ENCODE data around the gene CCDC33.

Gene CCDC33

DNA sequence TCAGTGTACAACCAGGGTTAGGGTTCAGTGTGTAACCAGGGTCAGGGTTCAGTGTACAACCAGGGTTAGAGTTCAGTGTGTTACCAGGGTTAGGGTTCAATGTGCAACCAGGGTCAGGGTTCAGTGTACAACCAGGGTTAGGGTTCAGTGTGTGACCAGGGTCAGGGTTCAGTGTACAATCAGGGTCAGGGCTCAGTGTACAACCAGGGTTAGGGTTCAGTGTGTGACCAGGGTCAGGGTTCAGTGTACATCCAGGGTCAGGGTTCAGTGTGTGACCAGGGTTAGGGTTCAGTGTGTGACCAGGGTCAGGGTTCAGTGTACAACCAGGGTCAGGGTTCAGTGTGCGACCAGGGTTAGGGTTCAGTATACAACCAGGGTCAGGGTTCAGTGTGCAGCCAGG, 98.0 kb downstream of the CCDC33 start:
- H3K4me3 ChIP-seq (replicated peaks; ENCODE audit: low read depth, low read length), result no peak overlapping the region
- no peak for DNase-seq (ENCODE audit: extremely low read depth, low read depth)
- TF ChIP-seq, protein P1, sequence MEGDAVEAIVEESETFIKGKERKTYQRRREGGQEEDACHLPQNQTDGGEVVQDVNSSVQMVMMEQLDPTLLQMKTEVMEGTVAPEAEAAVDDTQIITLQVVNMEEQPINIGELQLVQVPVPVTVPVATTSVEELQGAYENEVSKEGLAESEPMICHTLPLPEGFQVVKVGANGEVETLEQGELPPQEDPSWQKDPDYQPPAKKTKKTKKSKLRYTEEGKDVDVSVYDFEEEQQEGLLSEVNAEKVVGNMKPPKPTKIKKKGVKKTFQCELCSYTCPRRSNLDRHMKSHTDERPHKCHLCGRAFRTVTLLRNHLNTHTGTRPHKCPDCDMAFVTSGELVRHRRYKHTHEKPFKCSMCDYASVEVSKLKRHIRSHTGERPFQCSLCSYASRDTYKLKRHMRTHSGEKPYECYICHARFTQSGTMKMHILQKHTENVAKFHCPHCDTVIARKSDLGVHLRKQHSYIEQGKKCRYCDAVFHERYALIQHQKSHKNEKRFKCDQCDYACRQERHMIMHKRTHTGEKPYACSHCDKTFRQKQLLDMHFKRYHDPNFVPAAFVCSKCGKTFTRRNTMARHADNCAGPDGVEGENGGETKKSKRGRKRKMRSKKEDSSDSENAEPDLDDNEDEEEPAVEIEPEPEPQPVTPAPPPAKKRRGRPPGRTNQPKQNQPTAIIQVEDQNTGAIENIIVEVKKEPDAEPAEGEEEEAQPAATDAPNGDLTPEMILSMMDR (IDR thresholded peaks at IDR 0.05; ENCODE audit: low read depth, low read length, missing control alignments), result no peak

DNA sequence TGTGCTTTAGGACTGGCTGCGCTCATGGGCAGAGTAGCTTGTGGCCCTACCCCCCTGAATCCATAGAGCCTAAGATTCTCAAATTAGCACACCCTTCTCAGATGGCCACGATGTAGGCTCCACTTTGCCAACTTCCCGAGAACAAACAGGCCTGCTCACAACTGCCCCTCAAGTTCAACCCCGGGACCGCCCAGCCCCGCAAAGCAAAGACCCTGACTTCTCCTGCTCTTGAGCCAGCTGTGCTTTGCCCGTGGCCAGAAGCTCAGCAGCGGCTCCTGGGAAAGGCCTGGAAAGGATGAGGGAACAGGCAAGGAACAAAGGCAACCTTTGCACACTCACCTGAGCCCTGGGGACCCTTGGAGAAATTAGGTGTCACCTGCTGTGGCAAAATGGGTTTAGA, 99.3 kb downstream of the CCDC33 start:
- DNase-seq (ENCODE audit: extremely low read depth, low read depth), result no peak
- TF ChIP-seq, protein P1 (IDR thresholded peaks at IDR 0.05; ENCODE audit: low read depth, low read length, missing control alignments), result no peak
- no peak overlapping the region for H3K4me3 ChIP-seq (replicated peaks; ENCODE audit: low read depth, low read length)

DNA sequence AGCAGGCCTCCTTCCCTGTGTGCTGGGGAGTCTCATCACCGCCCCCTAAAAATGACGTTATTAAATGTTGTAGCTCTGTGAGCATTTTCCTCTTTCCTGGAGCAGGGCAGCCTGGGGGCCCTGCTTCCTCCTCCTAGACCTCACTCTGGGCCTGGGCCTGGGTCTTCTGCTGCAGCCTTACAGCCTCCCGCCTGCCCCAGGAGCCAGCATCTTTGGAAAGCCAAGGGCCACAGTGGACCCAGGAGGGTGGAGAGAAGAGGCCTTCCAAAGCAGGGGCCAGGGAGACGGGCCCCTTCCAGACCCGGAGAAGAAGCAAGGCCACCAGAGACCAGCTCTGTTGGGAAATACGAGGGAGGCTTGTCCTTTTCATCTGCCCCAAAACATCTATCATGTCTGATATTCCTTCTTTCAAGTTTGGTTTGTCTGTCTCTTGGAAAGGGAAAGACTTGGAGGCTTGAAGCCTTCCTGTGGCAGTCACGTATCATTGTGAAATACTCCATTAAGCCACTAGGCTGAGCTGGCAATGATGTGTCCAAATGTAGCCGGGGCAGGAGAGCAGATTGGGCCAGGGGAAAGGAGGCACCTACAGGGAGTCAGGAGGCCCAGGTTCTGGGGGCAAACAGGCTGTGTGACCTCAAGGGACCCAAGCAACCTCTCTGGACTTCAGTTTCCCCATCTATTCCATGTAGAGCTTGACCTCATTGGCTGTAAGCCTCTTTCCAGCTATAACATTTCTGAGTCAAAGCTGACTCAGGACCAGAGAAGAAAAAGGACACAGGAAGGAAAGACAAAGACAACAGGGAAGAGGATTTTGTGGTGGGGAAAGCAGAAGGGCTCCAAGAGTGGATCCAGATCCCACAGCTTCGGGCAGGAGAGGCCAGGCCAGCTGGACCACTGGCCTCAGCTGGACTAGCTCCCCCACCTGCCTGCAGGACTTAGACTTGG, 100.2 kb downstream of the CCDC33 start:
- TF ChIP-seq, protein P1 (IDR thresholded peaks at IDR 0.05; ENCODE audit: low read depth, low read length, missing control alignments), result no peak
- DNase-seq (ENCODE audit: extremely low read depth, low read depth), result no peak
- no peak overlapping the region for H3K4me3 ChIP-seq (replicated peaks; ENCODE audit: low read depth, low read length)

DNA sequence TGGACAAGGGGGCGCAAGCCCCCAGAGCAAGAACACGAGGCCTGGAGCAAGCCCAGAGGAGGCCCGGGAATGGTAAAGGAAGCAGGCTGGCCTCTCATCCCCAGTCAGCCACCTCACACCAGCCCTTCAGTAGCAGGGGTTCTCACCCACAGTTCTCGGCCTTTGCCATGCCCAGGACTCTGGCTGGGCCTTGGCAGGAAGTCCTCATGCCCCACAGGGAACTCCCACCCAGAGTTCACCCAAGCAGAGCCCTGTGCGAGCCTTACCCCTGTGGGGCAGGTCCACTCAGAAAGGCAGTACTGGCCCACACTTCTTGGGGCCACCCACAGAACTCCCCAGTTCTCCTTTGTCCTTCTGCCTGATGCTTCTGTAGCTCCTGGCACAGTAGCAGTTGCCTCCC, 101.0 kb downstream of the CCDC33 start:
- H3K4me3 ChIP-seq (replicated peaks; ENCODE audit: low read depth, low read length), result no peak overlapping the region
- TF ChIP-seq, protein P1 (IDR thresholded peaks at IDR 0.05; ENCODE audit: low read depth, low read length, missing control alignments), result no peak
- no peak for DNase-seq (ENCODE audit: extremely low read depth, low read depth)

DNA sequence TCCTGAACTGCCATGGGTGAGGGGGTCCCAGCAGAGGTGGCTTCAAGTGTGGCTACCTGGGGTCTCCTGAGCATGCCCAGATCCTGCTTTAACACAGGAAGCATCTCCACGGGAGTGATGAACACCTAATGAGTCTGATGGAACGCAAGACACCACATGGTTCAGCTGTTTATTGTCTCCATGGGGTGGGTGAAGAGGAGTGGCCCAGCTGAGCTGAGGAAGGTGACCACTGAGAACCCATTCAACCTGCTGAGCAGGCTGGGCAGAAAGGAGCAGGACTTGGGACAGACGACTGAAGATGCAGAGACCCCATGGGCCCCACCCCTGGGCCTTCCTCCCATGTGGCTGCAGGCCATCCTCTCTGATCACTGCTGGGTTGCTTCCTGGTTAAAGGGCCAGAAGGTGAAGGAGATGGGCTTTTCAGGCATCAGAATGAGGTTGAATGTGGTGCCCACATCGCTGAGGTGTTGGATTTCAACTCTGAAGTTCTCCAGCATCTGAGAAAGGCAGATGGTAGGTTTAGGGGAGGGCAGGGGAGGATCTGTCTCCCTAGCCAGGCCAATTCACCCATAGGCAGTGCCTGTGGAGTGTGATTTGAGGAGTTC, 101.6 kb downstream of the CCDC33 start:
- H3K4me3 ChIP-seq (replicated peaks; ENCODE audit: low read depth, low read length), result no peak overlapping the region
- DNase-seq (ENCODE audit: extremely low read depth, low read depth), result no peak
- TF ChIP-seq, protein P1 (IDR thresholded peaks at IDR 0.05; ENCODE audit: low read depth, low read length, missing control alignments), result no peak

DNA sequence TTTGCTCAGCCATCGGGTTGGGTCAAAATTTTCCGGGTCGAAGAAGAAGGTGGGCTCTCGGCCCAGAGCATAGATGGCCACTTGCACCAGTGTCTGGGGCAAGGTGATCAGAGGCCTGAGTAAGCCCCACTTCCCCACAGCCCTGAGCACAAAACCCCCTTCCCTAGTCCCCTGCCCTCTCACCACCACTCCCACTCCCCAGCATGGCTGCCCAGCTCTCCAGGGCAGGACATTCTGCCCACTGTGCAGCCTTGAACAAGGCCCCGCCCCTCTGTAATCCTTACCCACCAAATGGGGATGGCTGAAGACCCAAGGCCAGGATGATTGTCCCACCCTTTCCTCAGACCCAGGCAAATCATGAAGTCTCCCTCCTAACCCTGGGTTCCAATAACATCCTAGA, 102.5 kb downstream of the CCDC33 start:
- no peak overlapping the region for H3K4me3 ChIP-seq (replicated peaks; ENCODE audit: low read depth, low read length)
- TF ChIP-seq, protein P1 (IDR thresholded peaks at IDR 0.05; ENCODE audit: low read depth, low read length, missing control alignments), result no peak
- no peak for DNase-seq (ENCODE audit: extremely low read depth, low read depth)
